Measurements from ENCODE around the gene SPINK1.

Gene SPINK1

DNA sequence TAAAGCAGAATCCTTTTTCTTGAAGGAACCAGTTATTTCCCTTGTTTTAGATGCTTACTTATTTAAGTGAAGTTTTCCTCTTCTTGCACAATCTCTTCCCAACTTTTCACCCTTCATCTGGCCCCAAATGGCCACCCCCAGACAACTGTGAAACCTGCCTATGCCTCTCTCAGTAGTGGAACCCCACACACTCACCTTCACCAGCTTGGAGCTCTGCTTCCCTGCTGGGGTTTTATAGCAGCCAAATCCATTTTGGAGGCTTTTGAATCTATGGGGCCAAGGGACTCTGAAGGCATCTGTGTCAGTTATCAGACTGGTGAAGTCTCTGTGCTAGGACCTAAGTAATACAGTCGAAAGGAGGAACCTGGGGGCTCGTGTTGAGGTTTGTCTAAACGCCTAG, 22.9 kb upstream of the SPINK1 start:
- DNase-seq (ENCODE audit: low read depth), result no peak
- TF ChIP-seq, protein P1, sequence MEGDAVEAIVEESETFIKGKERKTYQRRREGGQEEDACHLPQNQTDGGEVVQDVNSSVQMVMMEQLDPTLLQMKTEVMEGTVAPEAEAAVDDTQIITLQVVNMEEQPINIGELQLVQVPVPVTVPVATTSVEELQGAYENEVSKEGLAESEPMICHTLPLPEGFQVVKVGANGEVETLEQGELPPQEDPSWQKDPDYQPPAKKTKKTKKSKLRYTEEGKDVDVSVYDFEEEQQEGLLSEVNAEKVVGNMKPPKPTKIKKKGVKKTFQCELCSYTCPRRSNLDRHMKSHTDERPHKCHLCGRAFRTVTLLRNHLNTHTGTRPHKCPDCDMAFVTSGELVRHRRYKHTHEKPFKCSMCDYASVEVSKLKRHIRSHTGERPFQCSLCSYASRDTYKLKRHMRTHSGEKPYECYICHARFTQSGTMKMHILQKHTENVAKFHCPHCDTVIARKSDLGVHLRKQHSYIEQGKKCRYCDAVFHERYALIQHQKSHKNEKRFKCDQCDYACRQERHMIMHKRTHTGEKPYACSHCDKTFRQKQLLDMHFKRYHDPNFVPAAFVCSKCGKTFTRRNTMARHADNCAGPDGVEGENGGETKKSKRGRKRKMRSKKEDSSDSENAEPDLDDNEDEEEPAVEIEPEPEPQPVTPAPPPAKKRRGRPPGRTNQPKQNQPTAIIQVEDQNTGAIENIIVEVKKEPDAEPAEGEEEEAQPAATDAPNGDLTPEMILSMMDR (IDR thresholded peaks at IDR 0.05; ENCODE audit: low read depth, low read length, missing control alignments), result no peak
- in situ Hi-C loops (cut with HindIII; ENCODE audit: low sequenced_read_pairs), result loop anchor here (5.0 kb wide), 1 partner anchor 78 kb away; no protein-coding TSS in a partner anchor
- no peak overlapping the region for H3K4me3 ChIP-seq (ENCODE audit: low read depth, low read length)

DNA sequence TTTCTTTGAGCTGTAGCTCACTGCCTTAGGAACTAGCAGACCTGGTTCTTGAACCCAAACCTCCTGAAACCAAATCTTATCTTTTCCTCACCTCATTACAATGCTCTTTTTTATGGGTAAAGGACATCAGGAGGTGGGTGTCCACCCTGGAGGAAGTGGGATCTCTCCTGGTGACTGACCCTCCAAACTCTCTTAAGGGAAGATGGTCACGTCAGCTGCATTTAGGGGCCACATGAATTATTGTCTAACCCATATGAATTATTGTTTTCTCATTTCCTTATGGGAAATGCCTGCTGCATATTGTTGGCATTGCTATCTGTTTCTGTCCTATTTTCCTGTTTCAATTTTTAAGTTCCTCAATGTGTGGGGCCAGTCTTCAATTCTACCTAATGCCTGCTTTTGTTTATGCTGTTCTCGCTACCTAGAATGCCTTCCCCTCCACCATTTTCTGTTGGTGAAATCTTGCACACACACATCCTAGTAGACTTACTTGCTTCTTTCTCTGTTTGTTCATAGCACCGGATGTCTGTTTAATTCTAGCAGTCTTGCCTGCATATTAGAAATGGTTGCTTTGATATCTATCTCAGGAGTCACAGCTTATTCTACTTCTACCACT, 22.0 kb upstream of the SPINK1 start:
- DNase-seq (ENCODE audit: low read depth), result no peak
- H3K4me3 ChIP-seq (ENCODE audit: low read depth, low read length), result no peak overlapping the region
- TF ChIP-seq, protein P1 (IDR thresholded peaks at IDR 0.05; ENCODE audit: low read depth, low read length, missing control alignments), result no peak
- in situ Hi-C loops (cut with HindIII; ENCODE audit: low sequenced_read_pairs), result loop anchor here (5.0 kb wide), 1 partner anchor 79 kb away; no protein-coding TSS in a partner anchor

DNA sequence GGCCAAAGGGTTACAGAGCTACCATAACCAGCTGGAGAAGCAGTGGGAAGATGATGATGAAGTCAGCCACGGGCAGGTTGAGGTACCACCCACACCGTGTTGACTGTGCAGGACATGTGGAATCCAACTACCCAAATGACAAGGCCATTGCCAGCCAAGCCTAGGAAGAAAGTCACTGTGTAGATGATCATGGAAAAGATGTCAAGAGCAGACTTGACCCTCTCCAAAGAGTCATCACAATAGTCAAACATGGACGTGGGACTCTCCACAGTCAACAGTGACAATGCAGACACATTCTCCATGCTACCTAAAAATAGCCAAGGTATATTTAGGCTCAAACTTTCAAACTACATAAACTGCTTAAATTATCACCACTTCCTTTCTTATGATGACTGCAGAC, 20.9 kb upstream of the SPINK1 start:
- DNase-seq (ENCODE audit: low read depth), result no peak
- TF ChIP-seq, protein P1 (IDR thresholded peaks at IDR 0.05; ENCODE audit: low read depth, low read length, missing control alignments), result no peak
- in situ Hi-C loops (cut with HindIII; ENCODE audit: low sequenced_read_pairs), result loop anchor here (5.0 kb wide), 1 partner anchor 80 kb away; no protein-coding TSS in a partner anchor
- no peak overlapping the region for H3K4me3 ChIP-seq (ENCODE audit: low read depth, low read length)

DNA sequence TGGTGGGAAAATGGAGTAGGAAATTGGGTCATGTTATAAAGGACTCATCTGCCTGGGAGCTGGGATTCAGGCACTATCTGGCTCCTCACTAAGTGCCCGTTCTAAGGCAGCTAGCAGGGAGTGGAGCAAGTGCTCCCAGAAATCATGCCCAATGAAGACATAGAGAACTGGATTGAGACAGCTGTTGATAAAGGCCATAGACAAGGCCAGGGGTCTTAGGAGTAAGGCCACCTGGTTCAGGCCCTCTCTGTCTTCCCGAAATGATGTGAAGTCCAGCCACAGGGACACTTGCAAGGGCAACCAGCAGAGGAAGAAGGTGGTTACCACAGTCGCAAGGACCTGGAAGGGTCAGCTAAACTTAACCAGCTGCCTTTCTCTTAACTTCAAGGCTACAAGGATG, 20.1 kb upstream of the SPINK1 start:
- in situ Hi-C loops (cut with HindIII; ENCODE audit: low sequenced_read_pairs), result loop anchor here (5.0 kb wide), 1 partner anchor 81 kb away; no protein-coding TSS in a partner anchor
- no peak for DNase-seq (ENCODE audit: low read depth)
- TF ChIP-seq, protein P1 (IDR thresholded peaks at IDR 0.05; ENCODE audit: low read depth, low read length, missing control alignments), result no peak

DNA sequence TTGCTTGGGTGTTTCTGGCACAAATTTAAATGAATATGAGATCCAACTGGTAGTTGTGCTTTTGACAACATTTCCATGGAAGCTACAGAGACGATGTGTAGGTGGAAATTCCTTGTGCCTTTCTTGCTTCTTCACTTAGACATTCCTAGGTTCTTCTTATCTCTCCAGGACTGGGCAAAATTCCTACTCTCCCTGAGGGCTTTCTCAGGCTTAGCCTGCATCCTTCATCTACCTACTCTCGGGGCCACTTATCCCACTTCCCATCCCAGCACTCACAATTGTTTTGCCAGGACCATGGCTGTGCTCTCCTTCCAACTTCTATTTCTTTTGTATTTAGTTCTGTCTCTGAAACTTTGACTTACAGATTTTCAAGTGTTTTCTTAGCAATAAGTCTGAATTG, 17.8 kb upstream of the SPINK1 start:
- no peak for DNase-seq (ENCODE audit: low read depth)
- H3K4me3 ChIP-seq (ENCODE audit: low read depth, low read length), result no peak overlapping the region
- in situ Hi-C loops (cut with HindIII; ENCODE audit: low sequenced_read_pairs), result no loop called here
- TF ChIP-seq, protein P1 (IDR thresholded peaks at IDR 0.05; ENCODE audit: low read depth, low read length, missing control alignments), result no peak

More for the DNA sequence above, 20.1 kb upstream of the SPINK1 start:
- no peak overlapping the region for H3K4me3 ChIP-seq (ENCODE audit: low read depth, low read length)

DNA sequence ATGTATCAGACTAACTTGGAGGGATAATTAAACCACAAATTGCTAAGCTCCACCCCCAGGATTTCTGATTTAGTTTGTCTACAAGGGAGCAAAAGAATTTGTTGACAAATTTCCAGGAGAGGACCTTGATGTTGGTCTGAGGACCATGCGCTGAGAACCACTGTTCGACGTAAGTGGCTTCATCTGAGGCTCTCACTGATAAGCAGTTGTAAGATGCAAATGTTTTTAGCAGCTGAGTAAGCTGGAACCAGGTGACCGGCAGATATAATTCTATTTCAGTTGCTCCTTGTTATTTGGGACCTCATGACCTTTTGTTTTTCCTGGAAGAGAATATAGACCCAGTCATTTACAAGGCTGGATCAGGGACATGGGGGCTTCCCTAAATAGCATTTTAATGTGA, 14.1 kb upstream of the SPINK1 start:
- in situ Hi-C loops (cut with HindIII; ENCODE audit: low sequenced_read_pairs), result no loop called here
- no peak for DNase-seq (ENCODE audit: low read depth)
- no peak overlapping the region for H3K4me3 ChIP-seq (ENCODE audit: low read depth, low read length)
- TF ChIP-seq, protein P1 (IDR thresholded peaks at IDR 0.05; ENCODE audit: low read depth, low read length, missing control alignments), result no peak
